ENCODE data around the gene ELMO1. TPM values are rescaled to one million over a fixed set of nuclear protein-coding genes. Genes with fewer than 3 reads are reported as not detected.

ELMO1 gene
- total RNA-seq, 1 experiment from 2014 or later = 1.1 TPM

DNA sequence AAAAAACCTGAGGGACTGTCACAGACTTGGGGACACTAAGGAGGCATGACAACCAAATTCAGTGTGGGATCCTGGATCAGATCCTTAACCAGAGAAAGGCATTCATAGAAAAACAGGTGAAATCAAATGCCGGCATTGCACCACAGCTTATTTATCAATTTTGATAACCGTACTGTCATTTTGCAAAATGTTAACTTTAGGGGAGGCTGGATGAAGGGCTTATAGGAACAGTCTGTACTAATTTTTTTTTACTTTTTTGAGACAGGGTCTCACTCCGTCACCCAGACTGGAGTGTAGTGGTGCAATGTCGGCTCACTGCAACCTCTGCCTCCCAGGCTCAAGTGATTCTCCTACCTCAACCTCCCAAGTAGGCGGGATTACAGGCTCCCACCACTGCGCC, 217.1 kb downstream of the ELMO1 start (continued):
- TF ChIP-seq, protein P1, sequence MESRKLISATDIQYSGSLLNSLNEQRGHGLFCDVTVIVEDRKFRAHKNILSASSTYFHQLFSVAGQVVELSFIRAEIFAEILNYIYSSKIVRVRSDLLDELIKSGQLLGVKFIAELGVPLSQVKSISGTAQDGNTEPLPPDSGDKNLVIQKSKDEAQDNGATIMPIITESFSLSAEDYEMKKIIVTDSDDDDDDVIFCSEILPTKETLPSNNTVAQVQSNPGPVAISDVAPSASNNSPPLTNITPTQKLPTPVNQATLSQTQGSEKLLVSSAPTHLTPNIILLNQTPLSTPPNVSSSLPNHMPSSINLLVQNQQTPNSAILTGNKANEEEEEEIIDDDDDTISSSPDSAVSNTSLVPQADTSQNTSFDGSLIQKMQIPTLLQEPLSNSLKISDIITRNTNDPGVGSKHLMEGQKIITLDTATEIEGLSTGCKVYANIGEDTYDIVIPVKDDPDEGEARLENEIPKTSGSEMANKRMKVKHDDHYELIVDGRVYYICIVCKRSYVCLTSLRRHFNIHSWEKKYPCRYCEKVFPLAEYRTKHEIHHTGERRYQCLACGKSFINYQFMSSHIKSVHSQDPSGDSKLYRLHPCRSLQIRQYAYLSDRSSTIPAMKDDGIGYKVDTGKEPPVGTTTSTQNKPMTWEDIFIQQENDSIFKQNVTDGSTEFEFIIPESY (IDR thresholded peaks at IDR 0.05; ENCODE audit: extremely low read depth, insufficient replicate concordance, low read length) = no peak
- TF ChIP-seq, protein P2, sequence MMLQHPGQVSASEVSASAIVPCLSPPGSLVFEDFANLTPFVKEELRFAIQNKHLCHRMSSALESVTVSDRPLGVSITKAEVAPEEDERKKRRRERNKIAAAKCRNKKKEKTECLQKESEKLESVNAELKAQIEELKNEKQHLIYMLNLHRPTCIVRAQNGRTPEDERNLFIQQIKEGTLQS (IDR thresholded peaks at IDR 0.05) = no peak
- no peak for TF ChIP-seq SIN3A (IDR thresholded peaks at IDR 0.05; ENCODE audit: low read depth)

DNA sequence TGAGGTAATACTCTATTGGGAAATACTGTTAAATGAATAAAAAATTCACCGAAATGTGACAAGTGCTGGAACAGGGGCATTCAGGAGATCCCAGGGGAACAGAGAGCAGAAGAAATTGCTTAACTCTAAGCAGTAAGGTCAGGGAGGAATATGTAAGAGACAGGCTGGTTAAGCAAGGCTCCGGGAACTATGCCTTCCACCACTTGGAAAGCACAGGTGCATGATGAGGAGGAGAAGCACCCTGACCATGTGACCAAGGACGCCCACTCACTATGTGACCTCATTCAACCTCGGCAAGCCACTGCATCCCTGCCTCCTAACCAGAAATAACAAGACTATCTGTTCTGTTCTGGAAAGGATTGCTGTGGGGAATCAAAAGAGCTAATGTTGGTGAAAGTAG, 218.4 kb downstream of the ELMO1 start:
- no peak for ATAC-seq
- no peak for DNase-seq (ENCODE audit: low read depth, low spot score)
- H3K36me3 ChIP-seq (ENCODE audit: control insufficient read depth in 1 of 2, insufficient read depth in 2 of 2, low read length in 2 of 2) = no peaks in the 10 kb centered on the region
- ChIA-PET CTCF (no interaction called here), RAD21 (ENCODE audit: low non-redundant PET in 1 of 2, low total read pairs in 2 of 2, uncharacterized antibody in 2 of 2, unreplicated experiment in 2 of 2) (no interaction called here), POLR2A (no interaction called here)
- intact Hi-C loops (cut with micrococcal nuclease) = loop anchor here (10.0 kb wide), 1 partner anchor 1145 kb away; no protein-coding TSS in a partner anchor
- no peak overlapping the region for H3K27ac ChIP-seq (ENCODE audit: low read depth, low read length)
- no TSS peak for BruUV-seq (replicated peaks)
- H3K4me1 ChIP-seq (ENCODE audit: control insufficient read depth in 1 of 2, insufficient read depth in 2 of 2, low read length in 2 of 2) = no peaks in the 10 kb centered on the region
- no peaks in the 10 kb centered on the region for H3K9me3 ChIP-seq (ENCODE audit: control insufficient read depth in 1 of 2, insufficient read depth in 1 of 2, low read depth in 1 of 2, low read length in 2 of 2)
- no peak overlapping the region for H3K4me3 ChIP-seq (replicated peaks in 1 of 2; ENCODE audit: low read depth in 1 of 2, low read length in 2 of 2)
- no peaks in the 10 kb centered on the region for H4K20me1 ChIP-seq (ENCODE audit: insufficient read depth)
- H3K79me2 ChIP-seq (ENCODE audit: insufficient read depth, low read length) = no peaks in the 10 kb centered on the region
- no peak overlapping the region for H3K9ac ChIP-seq (ENCODE audit: low read length)
- no peaks in the 10 kb centered on the region for H3K9me2 ChIP-seq (ENCODE audit: insufficient read depth)
- no peak overlapping the region for H2AFZ ChIP-seq (ENCODE audit: low read depth, low read length, poor library complexity, severe bottlenecking)
- TF ChIP-seq POLR2AphosphoS5 (IDR thresholded peaks at IDR 0.05; ENCODE audit: low read depth, low read length) (no peak), EGR1 (IDR thresholded peaks at IDR 0.05; ENCODE audit: low read depth) (0 out of 2 replicates have a peak, but pooled peaks have one; percentile 32)
- H3K27me3 ChIP-seq (ENCODE audit: insufficient read depth, low read length) = peaks cover 87% of the 10 kb centered on the region
- no peak overlapping the region for H3K4me2 ChIP-seq (ENCODE audit: low read length)

- H3K9ac ChIP-seq (ENCODE audit: low read length) = no peak overlapping the region
- H3K9me3 ChIP-seq (ENCODE audit: control insufficient read depth in 1 of 2, insufficient read depth in 1 of 2, low read depth in 1 of 2, low read length in 2 of 2) = no peaks in the 10 kb centered on the region
- ChIA-PET POLR2A (no interaction called here), RAD21 (ENCODE audit: low non-redundant PET in 1 of 2, low total read pairs in 2 of 2, uncharacterized antibody in 2 of 2, unreplicated experiment in 2 of 2) (no interaction called here), CTCF (no interaction called here)
- H4K20me1 ChIP-seq (ENCODE audit: insufficient read depth) = no peaks in the 10 kb centered on the region
- H3K9me2 ChIP-seq (ENCODE audit: insufficient read depth) = no peaks in the 10 kb centered on the region
- no peaks in the 10 kb centered on the region for H3K4me1 ChIP-seq (ENCODE audit: control insufficient read depth in 1 of 2, insufficient read depth in 2 of 2, low read length in 2 of 2)
- intact Hi-C loops (cut with micrococcal nuclease) = no loop called here
- no peaks in the 10 kb centered on the region for H3K79me2 ChIP-seq (ENCODE audit: insufficient read depth, low read length)
- no peak for ATAC-seq
- H3K27ac ChIP-seq (ENCODE audit: low read depth, low read length) = no peak overlapping the region
- H3K36me3 ChIP-seq (ENCODE audit: control insufficient read depth in 1 of 2, insufficient read depth in 2 of 2, low read length in 2 of 2) = no peaks in the 10 kb centered on the region
- no peak overlapping the region for H2AFZ ChIP-seq (ENCODE audit: low read depth, low read length, poor library complexity, severe bottlenecking)
- H3K4me3 ChIP-seq (replicated peaks in 1 of 2; ENCODE audit: low read depth in 1 of 2, low read length in 2 of 2) = no peak overlapping the region
- no peak overlapping the region for H3K4me2 ChIP-seq (ENCODE audit: low read length)
- BruUV-seq (replicated peaks) = no TSS peak
- H3K27me3 ChIP-seq (ENCODE audit: insufficient read depth, low read length) = peaks cover 90% of the 10 kb centered on the region
- DNase-seq (ENCODE audit: low read depth, low spot score) = no peak
- TF ChIP-seq, protein P2 (IDR thresholded peaks at IDR 0.05) = no peak
- TF ChIP-seq ELF1 (IDR thresholded peaks at IDR 0.05; ENCODE audit: borderline replicate concordance, low read depth) (no peak), RAD21 (IDR thresholded peaks at IDR 0.05; ENCODE audit: low read depth) (no peak), EZH2phosphoT487 (IDR thresholded peaks at IDR 0.05; ENCODE audit: borderline replicate concordance) (no peak), REST (IDR thresholded peaks at IDR 0.05; ENCODE audit: low read depth) (no peak), CEBPB (IDR thresholded peaks at IDR 0.05; ENCODE audit: low read depth) (no peak)
These were observed 219.3 kb downstream of the ELMO1 start for GRCh38 chr7:37229381-37229780.
